Activated CD4-positive, alpha-beta memory T cell treated with anti-CD3 and anti-CD28 coated beads, Interleukin-2, amount 10 ng/mL, durations not matched to agents 7 days and 5 days (primary cell): ENCODE measurements around the gene CEACAM16. TPM values are rescaled to one million over a fixed set of nuclear protein-coding genes. Genes with fewer than 3 reads are reported as not detected.

Experiments
- CTCF ChIA-PET: fragments of 350-600 bp; sonication (Branson Sonifier 250); formaldehyde crosslinking; loops from one replicate; lab custom pipeline; 2021; ENCODE audit warnings: antibody characterized with exemption, inconsistent platforms; lab: Charles Lee
- POLR2A ChIA-PET: fragments of 350-600 bp; sonication (Branson Sonifier 250); formaldehyde crosslinking; loops from one replicate; lab custom pipeline; 2021; ENCODE audit warnings: antibody characterized with exemption; lab: Charles Lee
- DNase-seq: peaks from one replicate; pipeline ENCODE4 v3.0.0-alpha.2; 2020
- H3K27ac Mint-ChIP-seq: one replicate; pipeline ENCODE4 v1.8.0; 2021; ENCODE audit warnings: mild to moderate bottlenecking, mixed read lengths
- H3K27me3 Mint-ChIP-seq: one replicate; pipeline ENCODE4 v1.8.0; 2021; ENCODE audit warnings: mixed read lengths
- H3K36me3 Mint-ChIP-seq: one replicate; pipeline ENCODE4 v1.8.0; 2021; ENCODE audit warnings: low read depth, mixed read lengths
- H3K4me1 Mint-ChIP-seq: one replicate; pipeline ENCODE4 v1.8.0; 2021; ENCODE audit warnings: mixed read lengths
- H3K4me3 Mint-ChIP-seq: one replicate; pipeline ENCODE4 v1.8.0; 2021; ENCODE audit warnings: mild to moderate bottlenecking, mixed read lengths
- H3K9me3 Mint-ChIP-seq: one replicate; pipeline ENCODE4 v1.8.0; 2021; ENCODE audit warnings: mixed read lengths
- total RNA-seq, 2 experiments: library from RNA; stranded (reverse); gene quantifications; one replicate each; pipeline ENCODE4 v1.2.3, GENCODE V29; 2021

Gene CEACAM16
- total RNA-seq, 2 experiments from 2014 or later = not detected

DNA sequence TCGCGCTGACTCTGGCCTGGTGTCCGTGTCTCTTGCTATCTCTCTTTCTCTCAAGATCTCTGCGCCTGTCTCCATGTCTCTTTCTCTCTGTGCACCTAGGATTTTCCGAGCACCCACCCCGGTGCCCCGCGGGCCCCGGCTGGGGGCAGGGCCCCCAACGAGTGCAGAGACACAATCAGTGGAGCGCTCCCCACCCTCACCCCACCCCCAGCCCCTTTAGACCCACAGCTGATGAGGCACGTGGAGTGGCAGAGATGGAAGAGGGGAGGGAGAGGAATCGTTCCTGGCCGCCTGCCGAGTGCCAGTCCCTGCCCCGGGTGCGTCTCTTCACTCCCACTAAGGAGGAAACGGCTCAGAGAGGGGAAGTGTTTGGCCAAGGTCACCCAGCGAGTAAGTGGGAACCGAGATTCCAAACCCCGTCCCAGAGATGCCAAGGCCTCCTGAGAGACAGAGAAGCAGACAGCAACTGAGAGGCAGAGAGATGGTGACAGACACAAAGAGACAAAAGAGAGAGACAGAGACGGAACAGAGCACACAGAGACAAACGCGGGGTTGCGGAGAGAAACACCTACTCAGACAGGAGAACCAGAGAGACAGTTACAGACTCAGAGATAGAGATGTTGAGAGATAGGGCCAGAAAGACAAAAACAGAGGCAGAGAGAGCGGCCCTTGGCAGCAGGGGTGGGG, 48.9 kb downstream of the CEACAM16 start:
- H3K4me3 Mint-ChIP-seq = peak overlapping the region; percentile 83
- no peak for DNase-seq
- peak overlapping the region; percentile 93 for H3K27ac Mint-ChIP-seq
- no peaks in the 10 kb centered on the region for H3K9me3 Mint-ChIP-seq
- H3K27me3 Mint-ChIP-seq = peaks cover 4% of the 10 kb centered on the region
- peaks cover 38% of the 10 kb centered on the region for H3K36me3 Mint-ChIP-seq
- ChIA-PET CTCF (interaction anchor here (0.7 kb wide), 1 partner anchor 24 kb away, joined by 3 read pairs; no protein-coding TSS in a partner anchor), POLR2A (interaction anchor here (1.5 kb wide), 1 partner anchor 8 kb away, joined by 4 read pairs; no protein-coding TSS in a partner anchor)
- H3K4me1 Mint-ChIP-seq = peaks cover 61% of the 10 kb centered on the region

DNA sequence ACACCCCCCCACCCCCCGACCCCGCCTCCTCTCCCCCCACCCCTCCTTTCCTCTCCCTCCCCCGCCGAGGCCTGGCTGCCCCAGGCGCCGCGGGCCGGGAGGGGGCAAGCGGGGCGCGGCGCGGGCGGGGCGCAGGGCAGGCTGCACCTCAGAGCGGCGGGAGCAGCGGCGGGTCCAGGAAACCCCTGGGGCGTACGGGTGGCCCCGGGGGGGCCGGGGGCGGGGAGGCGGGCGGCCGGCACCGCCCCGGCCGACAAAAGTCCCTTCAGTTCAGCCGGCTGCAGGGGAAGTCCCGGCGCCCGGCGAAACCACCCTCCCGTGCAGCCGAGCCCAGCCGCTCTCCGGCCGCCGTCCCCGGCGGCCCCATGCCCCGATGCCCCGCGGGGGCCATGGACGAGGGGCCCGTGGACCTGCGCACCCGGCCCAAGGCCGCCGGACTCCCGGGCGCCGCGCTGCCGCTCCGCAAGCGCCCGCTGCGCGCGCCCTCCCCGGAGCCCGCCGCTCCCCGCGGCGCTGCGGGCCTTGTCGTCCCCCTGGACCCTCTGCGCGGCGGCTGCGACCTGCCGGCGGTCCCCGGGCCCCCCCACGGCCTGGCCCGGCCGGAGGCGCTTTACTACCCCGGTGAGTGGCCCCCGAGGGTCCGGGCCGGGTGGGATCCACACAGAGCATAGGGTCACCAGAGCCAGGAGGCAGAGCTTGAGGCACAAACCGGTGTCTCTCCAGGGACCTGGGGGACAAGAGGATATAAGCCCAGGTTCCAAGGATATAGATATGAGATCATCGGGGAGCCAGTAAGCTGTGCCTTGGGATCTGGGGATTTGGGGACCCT, 49.7 kb downstream of the CEACAM16 start, which contains the start of gene BCL3:
TSS of gene BCL3 (plus strand) at position 283 of the 829 bp plus-strand sequence. CDS start at position 366, 83 bp downstream.
- H3K4me3 Mint-ChIP-seq = peak within 1 kb of the TSS; percentile 87
- no peaks in the 10 kb centered on the region for H3K9me3 Mint-ChIP-seq
- DNase-seq = peak; percentile 84
- peak within 1 kb of the TSS; percentile 97 for H3K27ac Mint-ChIP-seq
- CTCF ChIA-PET = interaction anchor here (1.0 to 1.7 kb wide), 3 partner anchors 12 to 25 kb away, joined by 3 to 10 read pairs (median 7); no protein-coding TSS in a partner anchor
- peaks cover 44% of the 10 kb centered on the region for H3K36me3 Mint-ChIP-seq
- peaks cover 4% of the 10 kb centered on the region for H3K27me3 Mint-ChIP-seq
- H3K4me1 Mint-ChIP-seq = peaks cover 64% of the 10 kb centered on the region
- POLR2A ChIA-PET = interaction anchor here (0.5 to 1.5 kb wide), 4 partner anchors 22 to 708 kb away, joined by 3 to 8 read pairs (median 4); partner anchors contain the start of gene TRAPPC6A

DNA sequence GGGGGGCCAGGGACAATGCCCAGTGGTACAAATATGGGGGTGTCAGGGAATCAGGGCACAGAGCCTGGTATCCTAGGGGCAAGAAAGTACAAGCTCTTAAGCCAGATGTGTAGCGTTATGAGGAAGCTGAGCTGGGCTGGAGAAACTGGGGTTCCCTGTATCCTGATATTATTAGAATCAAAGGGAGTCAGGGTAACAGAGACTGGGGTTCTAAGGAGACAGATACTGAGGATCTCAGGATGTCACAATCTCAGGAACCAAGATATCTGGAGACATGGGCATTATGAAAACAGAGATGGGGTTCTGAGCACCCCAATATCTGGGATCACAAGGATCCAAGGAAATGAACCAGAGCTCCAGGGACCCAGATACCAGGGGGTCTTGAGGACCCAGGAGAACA, 50.3 kb downstream of the CEACAM16 start:
- H3K4me1 Mint-ChIP-seq = peaks cover 69% of the 10 kb centered on the region
- H3K4me3 Mint-ChIP-seq = peak overlapping the region; percentile 87
- peaks cover 49% of the 10 kb centered on the region for H3K36me3 Mint-ChIP-seq
- H3K27me3 Mint-ChIP-seq = peaks cover 4% of the 10 kb centered on the region
- CTCF ChIA-PET = interaction anchor here (0.7 to 1.7 kb wide), 4 partner anchors 13 to 35 kb away, joined by 3 to 10 read pairs (median 5); no protein-coding TSS in a partner anchor
- H3K27ac Mint-ChIP-seq = peak overlapping the region; percentile 97
- no peak for DNase-seq
- POLR2A ChIA-PET = interaction anchor here (0.5 to 1.5 kb wide), 4 partner anchors 21 to 707 kb away, joined by 3 to 8 read pairs (median 4); partner anchors contain the start of gene TRAPPC6A
- H3K9me3 Mint-ChIP-seq = no peaks in the 10 kb centered on the region

DNA sequence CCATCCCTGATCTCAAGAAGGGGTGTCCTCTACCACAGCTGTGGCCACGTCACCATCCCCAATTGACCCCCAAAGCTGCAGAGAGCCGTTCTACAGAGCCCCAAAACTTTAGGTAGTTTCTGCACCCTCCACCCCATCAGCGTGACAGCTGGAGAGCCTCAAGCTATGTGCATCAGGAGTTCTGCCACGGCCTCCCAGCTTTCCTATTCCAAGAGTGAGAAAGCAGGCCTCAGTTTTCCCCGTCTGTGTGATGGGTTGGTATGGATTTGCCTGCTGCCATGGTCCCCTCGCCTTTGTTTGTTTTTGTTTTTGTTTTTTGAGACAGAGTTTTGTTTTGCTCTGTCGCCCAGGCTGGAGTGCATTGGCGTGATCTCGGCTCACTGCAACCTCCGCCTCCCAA, 51.0 kb downstream of the CEACAM16 start:
- H3K36me3 Mint-ChIP-seq = peaks cover 55% of the 10 kb centered on the region
- H3K27me3 Mint-ChIP-seq = peaks cover 4% of the 10 kb centered on the region
- POLR2A ChIA-PET = interaction anchor here (0.8 to 1.5 kb wide), 3 partner anchors 10 to 26 kb away, joined by 3 to 8 read pairs (median 6); no protein-coding TSS in a partner anchor

DNA sequence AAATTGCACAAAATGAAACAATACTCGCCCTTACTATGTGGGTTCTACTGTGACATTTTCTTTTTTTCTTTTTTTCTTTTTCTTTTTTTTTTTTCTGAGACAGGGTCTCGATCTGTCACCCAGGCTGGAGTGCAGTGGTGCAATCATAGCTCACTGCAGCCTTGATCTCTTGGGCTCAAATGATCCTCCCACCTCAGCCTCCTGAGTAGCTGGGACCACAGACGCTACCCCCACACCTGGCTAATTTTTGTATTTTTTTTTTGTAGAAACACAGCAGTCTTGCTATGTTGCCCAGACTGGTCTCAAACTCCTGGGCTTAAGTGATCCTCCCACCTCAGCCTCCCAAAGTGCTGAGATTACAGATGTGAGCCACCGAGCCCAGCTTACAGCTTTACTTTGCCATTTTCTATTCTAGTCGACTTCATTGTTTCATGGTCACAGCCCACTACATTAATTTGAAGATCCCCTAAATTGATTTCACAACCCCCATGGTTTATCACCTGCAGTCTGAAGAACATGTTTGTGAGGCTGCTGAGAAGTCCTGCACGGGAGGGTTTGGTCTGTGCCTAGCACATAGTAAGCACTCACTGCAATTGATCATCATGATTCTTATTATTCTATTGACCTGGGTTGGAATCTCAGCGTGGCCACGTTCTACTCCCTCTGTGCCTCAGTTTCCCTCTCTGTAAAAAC, 53.3 kb downstream of the CEACAM16 start:
- Mint-ChIP-seq H3K9me3 (no peaks in the 10 kb centered on the region), H3K4me1 (peaks cover 72% of the 10 kb centered on the region), H3K27ac (peak overlapping the region; percentile 97), H3K4me3 (peak overlapping the region; percentile 87), H3K27me3 (no peaks in the 10 kb centered on the region), H3K36me3 (peaks cover 70% of the 10 kb centered on the region)
- CTCF ChIA-PET = interaction anchor here (1.9 to 5.3 kb wide), 4 partner anchors 13 to 63 kb away, joined by 6 to 36 read pairs (median 16); no protein-coding TSS in a partner anchor
- no peak for DNase-seq
- POLR2A ChIA-PET = interaction anchor here (1.1 to 3.7 kb wide), 7 partner anchors 10 to 60 kb away, joined by 3 to 37 read pairs (median 12); no protein-coding TSS in a partner anchor

More for the DNA sequence above, 51.0 kb downstream of the CEACAM16 start:
- Mint-ChIP-seq H3K27ac (peak overlapping the region; percentile 97), H3K4me3 (peak overlapping the region; percentile 87), H3K9me3 (no peaks in the 10 kb centered on the region), H3K4me1 (peaks cover 73% of the 10 kb centered on the region)
- CTCF ChIA-PET = interaction anchor here (0.7 to 1.7 kb wide), 3 partner anchors 14 to 35 kb away, joined by 3 to 10 read pairs (median 3); no protein-coding TSS in a partner anchor
- no peak for DNase-seq

DNA sequence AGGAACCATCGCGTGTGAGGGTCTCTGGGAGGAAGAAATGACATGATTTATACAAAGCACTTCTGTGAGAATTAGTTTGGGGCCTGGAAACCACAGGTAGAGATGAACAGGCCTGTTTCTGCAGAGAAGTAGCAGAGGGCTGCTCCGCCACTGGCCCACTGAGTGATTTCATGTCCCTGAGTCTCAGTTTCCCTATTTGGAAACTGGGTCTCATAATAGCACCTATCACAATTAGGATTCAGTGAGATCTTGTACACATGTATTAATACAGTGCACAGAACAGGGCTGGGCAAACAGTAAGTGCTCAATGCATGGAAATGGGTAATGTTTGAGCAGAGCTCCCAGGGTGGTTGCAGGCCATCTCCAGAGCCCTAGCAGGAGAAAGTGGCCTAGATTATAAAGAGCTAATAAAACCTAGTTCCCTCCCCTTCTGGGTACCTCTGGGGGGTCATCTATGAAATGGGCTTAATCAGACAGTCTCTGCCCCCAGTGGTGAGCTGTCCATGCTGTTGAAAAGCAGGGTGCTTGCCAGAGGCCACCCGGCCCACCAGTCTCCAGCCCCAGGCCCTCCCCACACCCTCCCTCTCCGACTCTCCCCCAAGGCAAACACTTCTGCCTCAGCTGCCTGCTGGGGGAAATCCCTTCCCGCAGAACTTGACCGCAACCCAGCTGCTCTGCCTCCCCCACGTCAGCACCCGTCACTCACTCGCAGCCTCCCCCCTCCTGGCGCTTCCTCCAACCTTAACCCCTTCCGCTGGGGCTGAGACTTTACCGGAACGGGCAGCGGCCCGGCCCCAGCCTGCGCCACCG, 54.1 kb downstream of the CEACAM16 start:
- H3K36me3 Mint-ChIP-seq = peaks cover 76% of the 10 kb centered on the region
- peaks cover 70% of the 10 kb centered on the region for H3K4me1 Mint-ChIP-seq
- no peaks in the 10 kb centered on the region for H3K9me3 Mint-ChIP-seq
- peak overlapping the region; percentile 87 for H3K4me3 Mint-ChIP-seq
- DNase-seq = peak; percentile 98
- ChIA-PET CTCF (interaction anchor here (0.6 to 5.3 kb wide), 7 partner anchors 12 to 63 kb away, joined by 3 to 36 read pairs (median 6); no protein-coding TSS in a partner anchor), POLR2A (interaction anchor here (1.0 to 3.7 kb wide), 9 partner anchors 9 to 988 kb away, joined by 3 to 37 read pairs (median 5); no protein-coding TSS in a partner anchor)
- no peaks in the 10 kb centered on the region for H3K27me3 Mint-ChIP-seq
- peak overlapping the region; percentile 97 for H3K27ac Mint-ChIP-seq

DNA sequence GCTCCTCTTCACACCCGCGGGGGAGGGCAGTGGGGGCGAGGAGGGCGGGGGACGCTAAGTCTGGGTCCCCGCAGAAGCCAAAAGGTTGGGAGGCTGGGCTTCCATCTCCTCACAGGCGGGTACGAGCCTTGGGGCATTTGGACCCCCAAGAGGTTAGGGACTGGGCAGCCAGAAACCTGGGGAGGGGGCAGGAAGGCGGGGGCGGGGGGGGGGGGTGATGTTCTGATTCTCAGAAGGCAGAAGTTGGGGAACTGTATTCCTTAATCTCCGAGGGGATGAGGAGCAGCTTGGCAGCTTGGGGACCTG, 54.6 kb downstream of the CEACAM16 start:
- ChIA-PET CTCF (interaction anchor here (0.7 to 5.3 kb wide), 8 partner anchors 12 to 198 kb away, joined by 3 to 36 read pairs (median 6); partner anchors contain the start of gene NECTIN2), POLR2A (interaction anchor here (0.8 to 3.7 kb wide), 10 partner anchors 8 to 999 kb away, joined by 3 to 37 read pairs (median 4); partner anchors contain the start of gene SMG9)
- Mint-ChIP-seq H3K4me3 (peak overlapping the region; percentile 87), H3K36me3 (peaks cover 81% of the 10 kb centered on the region), H3K27ac (peak overlapping the region; percentile 97), H3K9me3 (no peaks in the 10 kb centered on the region), H3K4me1 (peaks cover 72% of the 10 kb centered on the region), H3K27me3 (no peaks in the 10 kb centered on the region)
- no peak for DNase-seq

DNA sequence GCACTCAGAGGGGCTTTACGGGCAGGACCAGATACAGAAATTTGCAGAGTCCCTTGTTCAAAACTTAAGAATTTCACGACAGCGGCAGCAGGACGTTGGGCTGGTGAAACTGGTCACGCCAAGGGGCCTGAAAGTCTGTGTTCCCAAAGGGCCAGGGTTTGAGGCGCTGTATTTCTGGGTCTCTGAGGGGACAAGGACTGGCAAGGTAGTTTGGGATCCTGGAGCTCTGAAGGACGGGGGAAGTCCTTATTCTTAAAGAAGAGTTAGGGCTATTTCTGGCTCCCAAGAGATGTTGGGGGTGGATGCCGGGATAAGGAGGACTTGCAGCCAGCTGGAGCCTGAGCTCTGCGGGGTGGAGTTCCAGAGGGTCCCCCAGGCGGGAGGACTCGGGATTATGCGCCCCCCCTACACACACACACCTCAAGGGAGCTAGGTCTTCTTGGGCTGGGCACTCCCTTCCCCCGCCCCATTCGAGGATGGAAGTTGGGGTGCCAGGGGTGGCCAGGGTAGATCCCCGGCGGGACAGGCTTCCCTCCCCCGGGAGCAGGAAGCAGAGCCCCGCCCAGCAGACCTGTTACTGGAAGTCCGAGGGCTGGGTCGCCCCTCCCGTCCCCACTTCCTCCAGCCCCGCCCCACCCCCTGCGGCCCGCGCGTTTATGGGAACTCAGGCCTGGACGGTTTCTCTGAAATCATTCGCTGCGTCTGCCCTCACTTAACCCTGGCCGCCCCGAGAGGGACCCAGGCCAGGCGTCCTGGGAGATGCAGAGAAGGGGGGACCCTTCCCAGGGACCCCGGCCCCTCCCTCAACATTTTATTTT, 55.2 kb downstream of the CEACAM16 start:
- Mint-ChIP-seq H3K9me3 (no peaks in the 10 kb centered on the region), H3K36me3 (peaks cover 82% of the 10 kb centered on the region), H3K4me1 (peaks cover 74% of the 10 kb centered on the region), H3K4me3 (peak overlapping the region; percentile 87), H3K27ac (peak overlapping the region; percentile 97), H3K27me3 (no peaks in the 10 kb centered on the region)
- DNase-seq = peak; percentile 88
- ChIA-PET CTCF (interaction anchor here (0.7 to 5.3 kb wide), 8 partner anchors 11 to 198 kb away, joined by 3 to 36 read pairs (median 6); partner anchors contain the start of gene NECTIN2), POLR2A (interaction anchor here (0.8 to 3.7 kb wide), 9 partner anchors 10 to 999 kb away, joined by 3 to 37 read pairs (median 5); partner anchors contain the start of gene SMG9)

DNA sequence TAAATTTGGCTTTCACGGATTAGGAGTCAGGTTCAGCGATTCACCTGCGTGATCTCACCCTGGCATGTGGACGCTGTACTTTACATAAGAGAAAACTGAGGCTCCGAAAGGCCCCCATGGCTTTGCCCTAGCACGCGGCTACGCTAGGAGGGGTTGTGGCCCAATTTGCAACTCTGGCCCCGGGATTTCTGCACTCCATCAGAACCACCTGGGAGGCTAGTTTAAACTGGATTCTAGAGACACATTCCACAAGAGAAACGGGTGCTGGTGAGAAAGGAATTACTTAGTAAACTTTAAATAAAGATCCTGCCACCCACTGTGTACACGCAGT, 55.8 kb downstream of the CEACAM16 start:
- POLR2A ChIA-PET = interaction anchor here (3.3 to 3.7 kb wide), 2 partner anchors 12 to 16 kb away, joined by 20 to 37 read pairs; no protein-coding TSS in a partner anchor
- Mint-ChIP-seq H3K27me3 (no peaks in the 10 kb centered on the region), H3K27ac (peak overlapping the region; percentile 97), H3K36me3 (peaks cover 78% of the 10 kb centered on the region), H3K4me1 (peaks cover 72% of the 10 kb centered on the region), H3K4me3 (peak overlapping the region; percentile 87), H3K9me3 (no peaks in the 10 kb centered on the region)
- CTCF ChIA-PET = interaction anchor here (0.7 to 5.3 kb wide), 6 partner anchors 11 to 30 kb away, joined by 3 to 36 read pairs (median 6); no protein-coding TSS in a partner anchor
- no peak for DNase-seq

DNA sequence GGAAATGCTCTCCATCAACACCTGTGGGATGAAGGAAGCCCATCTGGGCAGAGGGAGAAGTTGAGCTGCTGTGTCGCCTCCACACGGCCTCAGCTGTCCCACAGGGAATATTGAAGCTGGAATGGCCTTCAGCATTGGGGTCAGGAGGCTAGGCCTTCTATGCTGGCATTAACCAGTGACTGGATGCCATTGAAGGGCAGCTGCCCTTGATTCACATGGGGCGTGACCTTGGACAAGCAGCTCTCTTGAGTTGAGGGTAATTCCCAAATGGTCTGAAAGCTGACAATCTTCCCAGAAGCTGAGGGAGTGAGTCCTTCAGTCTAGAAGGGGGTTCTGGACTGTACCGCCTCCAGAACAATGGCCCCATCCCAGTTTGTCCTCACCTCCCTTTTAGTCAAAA, 56.3 kb downstream of the CEACAM16 start:
- Mint-ChIP-seq H3K4me3 (peak overlapping the region; percentile 87), H3K4me1 (peaks cover 72% of the 10 kb centered on the region), H3K27ac (peak overlapping the region; percentile 97), H3K36me3 (peaks cover 78% of the 10 kb centered on the region), H3K27me3 (no peaks in the 10 kb centered on the region), H3K9me3 (no peaks in the 10 kb centered on the region)
- ChIA-PET POLR2A (interaction anchor here (1.6 to 3.7 kb wide), 2 partner anchors 8 to 15 kb away, joined by 4 to 37 read pairs; no protein-coding TSS in a partner anchor), CTCF (interaction anchor here (0.7 to 5.3 kb wide), 3 partner anchors 10 to 31 kb away, joined by 3 to 36 read pairs (median 6); no protein-coding TSS in a partner anchor)
- DNase-seq = no peak
